NT2/D1 (cell line): ENCODE measurements around the gene PLK3.
A peak's percentile ranks its signal among the peaks of the same experiment; 100 is the strongest.
"Not testable (repeated sequence)": the region's sequence is repeated elsewhere in the genome, so short reads cannot be mapped to it uniquely, and the experiment has no call there.

Source experiments
- DNase-seq: peaks from one replicate; pipeline ENCODE4 v3.0.0-alpha.2; 2011; ENCODE audit warnings: low read depth, low spot score
- H3K27me3 ChIP-seq: 2 replicates; pipeline ENCODE4 v1.6.0; 2011; ENCODE audit warnings: mild to moderate bottlenecking; ENCODE audit not compliant: insufficient read length, insufficient read depth
- H3K36me3 ChIP-seq: 2 replicates; pipeline ENCODE4 v1.6.1; 2011; ENCODE audit warnings: mild to moderate bottlenecking, low read length, mixed read lengths; ENCODE audit not compliant: insufficient read depth, insufficient read length
- H3K4me1 ChIP-seq: 2 replicates; pipeline ENCODE4 v1.5.1; 2011; ENCODE audit not compliant: insufficient read depth, insufficient read length
- H3K4me3 ChIP-seq: 2 replicates; pipeline ENCODE4 v1.5.1; 2011; ENCODE audit warnings: low read depth; ENCODE audit not compliant: insufficient read length
- H3K9ac ChIP-seq: 2 replicates; pipeline ENCODE4 v1.6.0; 2011; ENCODE audit warnings: low read depth; ENCODE audit not compliant: insufficient read length
- H3K9me3 ChIP-seq: 2 replicates; pipeline ENCODE4 v1.5.1; 2011; ENCODE audit warnings: mild to moderate bottlenecking, low read length; ENCODE audit not compliant: insufficient read depth
- SUZ12 ChIP-seq: IDR thresholded peaks from 2 replicates; pipeline ENCODE4 v1.6.1; 2011; ENCODE audit not compliant: insufficient read length, insufficient read depth; ENCODE audit errors: extremely low read depth
- YY1 ChIP-seq: IDR thresholded peaks from 2 replicates; pipeline ENCODE4 v1.6.1; 2011; ENCODE audit not compliant: insufficient read length, insufficient read depth
- ZNF274 ChIP-seq: IDR thresholded peaks from 2 replicates; pipeline ENCODE4 v1.6.1; 2011; ENCODE audit warnings: mild to moderate bottlenecking, low read depth, low read length

PLK3 gene

DNA sequence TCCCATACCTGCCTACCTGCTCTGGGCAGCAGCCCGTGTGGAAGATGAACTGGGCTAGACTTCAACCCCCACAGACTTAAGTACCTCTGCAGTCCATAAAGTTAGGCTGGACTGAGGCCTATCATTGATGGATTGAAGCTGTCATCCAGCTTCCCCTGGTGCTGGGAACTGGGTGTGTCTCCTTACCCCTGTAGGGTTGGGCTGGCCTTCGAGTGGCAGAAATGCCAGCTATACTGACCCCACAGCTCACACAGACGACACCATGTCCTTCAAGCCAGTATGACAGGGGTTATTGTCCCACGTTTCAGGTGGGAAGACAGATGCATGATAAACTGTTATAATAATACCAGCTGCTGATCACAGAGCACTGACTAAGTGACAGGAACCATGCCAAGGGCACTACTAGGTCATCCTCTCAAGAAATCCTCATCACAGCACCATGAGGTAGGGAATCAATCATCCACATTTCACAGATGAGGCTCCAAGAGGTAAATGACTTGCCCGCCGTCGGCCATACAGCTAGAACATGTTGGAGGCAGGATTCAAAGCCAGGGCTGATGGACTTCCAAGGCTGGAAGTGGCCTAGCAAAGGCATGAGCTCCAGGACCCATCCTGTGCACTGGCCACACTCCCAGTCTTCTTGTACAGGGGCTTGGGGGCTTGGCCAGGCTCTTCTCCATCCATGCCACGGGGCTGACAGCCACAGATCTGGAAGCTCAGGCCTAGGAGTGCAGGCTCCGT, 11.9 kb upstream of the PLK3 start, which contains the start of gene BEST4:
Gene BEST4, minus strand, starts transcription at position 51 of the 741 bp plus-strand sequence. CDS start 465 bp downstream, outside the sequence.
- Histone ChIP-seq H3K27me3 (peaks cover 27% of the 10 kb centered on the region), H3K36me3 (no peaks in the 10 kb centered on the region), H3K9ac (no peak within 1 kb of the TSS), H3K4me3 (no peak within 1 kb of the TSS), H3K9me3 (no peaks in the 10 kb centered on the region), H3K4me1 (peaks cover 31% of the 10 kb centered on the region)
- no peak for TF ChIP-seq YY1
- TF ChIP-seq ZNF274 = no peak
- no peak for TF ChIP-seq SUZ12
- DNase-seq = no peak

DNA sequence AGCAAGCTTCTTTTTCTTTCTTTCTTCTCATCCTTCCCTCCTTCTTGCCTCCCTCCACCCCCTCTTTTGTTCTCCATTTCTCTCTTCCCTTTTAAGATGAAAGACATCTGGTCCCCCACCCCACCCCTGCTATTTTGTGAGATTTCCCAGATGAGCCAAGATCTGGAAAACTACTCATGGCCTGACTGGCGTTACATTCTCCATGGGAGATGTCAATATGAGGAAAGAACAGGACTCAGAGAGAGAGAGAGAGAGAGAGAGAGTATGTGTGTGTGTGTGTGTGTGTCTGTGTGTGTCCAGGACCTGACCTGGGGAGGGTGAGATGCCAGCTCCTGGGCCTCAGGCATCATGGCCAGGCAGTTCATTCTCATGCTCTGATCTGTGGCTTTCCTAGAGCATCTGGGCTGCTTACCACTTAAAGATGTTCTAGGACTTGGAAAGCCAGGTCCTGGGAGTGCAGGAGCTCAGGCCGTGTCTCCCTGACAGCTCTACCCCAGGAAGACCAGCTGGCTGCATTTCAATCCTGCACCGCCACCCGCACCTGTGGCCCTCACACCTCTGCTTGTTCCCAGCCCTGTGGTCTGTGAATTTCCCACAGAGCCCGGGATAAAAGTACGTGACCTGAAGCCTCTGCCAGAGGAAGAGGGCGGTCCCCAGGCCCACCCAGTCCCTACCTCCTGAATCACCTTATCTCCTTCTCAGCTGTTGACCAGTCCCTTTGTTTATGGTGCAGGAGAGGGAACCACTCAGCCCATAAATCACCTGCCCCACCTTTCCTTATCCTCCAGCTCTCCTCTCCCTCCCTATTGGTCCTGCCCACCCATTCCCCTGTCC, 9.0 kb upstream of the PLK3 start:
- Histone ChIP-seq H3K27me3 (peaks cover 7% of the 10 kb centered on the region), H3K9me3 (no peaks in the 10 kb centered on the region), H3K36me3 (no peaks in the 10 kb centered on the region), H3K9ac (no peak overlapping the region), H3K4me1 (peaks cover 22% of the 10 kb centered on the region), H3K4me3 (no peak overlapping the region)
- DNase-seq = no peak
- no peak for TF ChIP-seq SUZ12
- no peak for TF ChIP-seq ZNF274
- no peak for TF ChIP-seq YY1

DNA sequence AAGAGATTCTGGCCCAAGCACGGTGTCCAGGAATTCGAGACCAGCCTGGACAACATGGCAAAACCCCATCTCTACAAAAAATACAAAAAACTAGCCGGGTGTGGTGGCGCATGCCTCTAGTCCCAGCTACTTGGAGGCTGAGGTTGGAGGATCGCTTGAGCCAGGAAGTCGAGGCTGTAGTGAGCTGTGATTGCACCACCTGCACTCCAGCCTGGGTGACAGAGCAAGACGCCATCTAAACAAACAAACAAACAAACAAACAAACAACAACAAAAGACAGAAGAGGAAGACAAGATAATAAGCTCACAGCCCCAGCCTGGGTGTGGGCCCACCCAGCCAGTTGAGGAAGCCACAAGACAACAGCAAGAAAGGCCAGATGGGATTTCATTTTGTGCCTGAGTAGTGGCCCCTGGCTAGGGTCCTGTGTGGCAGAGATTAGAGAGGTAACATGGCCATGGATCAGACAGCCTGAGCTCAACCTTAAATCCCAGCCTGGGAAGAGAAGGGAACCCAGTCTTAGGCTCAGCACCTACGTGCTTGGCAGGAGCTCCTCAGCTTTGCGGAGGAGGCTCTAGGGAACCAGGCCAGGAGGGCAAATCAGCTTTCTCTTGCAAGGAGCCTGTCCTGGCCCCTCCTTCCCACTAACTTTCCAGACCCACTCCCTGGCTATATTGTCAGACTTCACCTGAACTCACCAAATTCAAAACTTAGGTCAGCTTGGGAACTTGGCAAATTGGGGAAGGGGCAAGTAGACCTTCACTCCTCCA, 7.3 kb upstream of the PLK3 start:
- H3K9me3 ChIP-seq = no peaks in the 10 kb centered on the region
- no peak overlapping the region for H3K4me3 ChIP-seq
- no peak for DNase-seq
- peaks cover 12% of the 10 kb centered on the region for H3K4me1 ChIP-seq
- TF ChIP-seq SUZ12 (no peak), ZNF274 (no peak), YY1 (no peak)
- H3K27me3 ChIP-seq = no peaks in the 10 kb centered on the region
- peak overlapping the region; percentile 27 for H3K9ac ChIP-seq
- no peaks in the 10 kb centered on the region for H3K36me3 ChIP-seq

DNA sequence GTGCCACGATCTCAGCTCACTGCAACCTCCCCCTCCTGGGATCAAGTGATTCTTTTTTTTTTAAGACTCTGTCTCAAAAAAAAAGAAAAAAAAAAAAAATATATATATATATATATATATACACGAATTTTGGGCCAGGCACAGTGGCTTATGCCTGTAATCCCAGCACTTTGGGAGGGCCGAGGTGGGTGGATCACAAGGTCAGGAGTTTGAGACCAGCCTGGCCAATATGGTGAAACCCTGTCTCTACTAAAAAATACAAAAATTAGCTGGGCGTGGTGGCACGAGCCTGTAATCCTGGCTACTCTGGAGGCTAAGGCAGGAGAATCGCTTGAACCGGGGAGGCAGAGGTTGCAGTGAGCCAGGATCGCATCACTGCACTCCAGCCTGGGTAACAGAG, 2.3 kb upstream of the PLK3 start:
- not testable (repeated sequence) for DNase-seq, H3K27me3 ChIP-seq, H3K9me3 ChIP-seq, H3K9ac ChIP-seq, H3K4me3 ChIP-seq
- Histone ChIP-seq H3K4me1 (peaks cover 20% of the 10 kb centered on the region), H3K36me3 (peaks cover 15% of the 10 kb centered on the region)

DNA sequence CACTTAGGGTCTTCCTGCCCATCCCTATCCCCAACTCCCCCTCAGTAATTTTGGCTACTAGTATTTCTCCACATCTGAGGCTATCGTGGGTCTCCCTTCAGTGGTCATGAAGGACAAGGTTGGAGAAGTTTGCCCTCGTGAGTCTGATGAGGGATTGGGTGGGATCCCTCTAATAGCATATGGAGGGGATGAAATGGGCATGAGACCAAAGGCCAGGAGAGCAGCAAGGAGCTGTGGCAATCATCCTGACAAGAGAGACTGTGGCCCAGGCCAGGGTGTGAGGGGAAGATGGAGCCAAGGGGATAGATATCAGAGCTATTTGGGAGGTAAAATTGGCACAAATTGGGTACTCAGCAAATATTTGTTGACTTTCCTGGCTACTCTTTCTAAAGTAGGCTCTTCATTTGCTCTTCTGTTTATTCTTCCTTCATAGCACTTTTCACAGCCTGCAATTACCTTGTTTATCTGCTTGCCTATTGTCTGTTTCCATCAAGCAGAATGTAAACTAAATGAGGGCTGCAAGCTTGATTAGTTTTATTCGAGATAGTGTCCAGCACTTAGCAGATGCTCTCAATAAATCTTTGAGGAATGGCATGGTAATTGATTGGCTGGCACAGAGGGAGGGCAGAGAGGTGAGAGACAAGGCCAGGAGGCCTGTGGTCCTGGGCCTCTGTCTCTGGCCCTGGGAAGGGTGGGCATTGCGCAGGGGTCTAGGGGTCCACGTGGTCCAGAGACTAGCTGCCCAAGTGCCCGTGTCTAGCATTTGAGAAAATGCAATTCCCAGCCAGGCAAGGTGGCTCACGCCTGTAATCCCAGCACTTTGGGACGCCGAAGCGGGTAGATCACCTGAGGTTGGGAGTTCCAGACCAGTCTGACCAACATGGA, 1.5 kb upstream of the PLK3 start:
- no peak overlapping the region for H3K4me3 ChIP-seq
- DNase-seq = no peak
- peaks cover 6% of the 10 kb centered on the region for H3K27me3 ChIP-seq
- TF ChIP-seq YY1 (no peak), SUZ12 (no peak), ZNF274 (no peak)
- H3K9me3 ChIP-seq = no peaks in the 10 kb centered on the region
- peak overlapping the region; percentile 65 for H3K9ac ChIP-seq
- H3K36me3 ChIP-seq = peaks cover 24% of the 10 kb centered on the region
- peaks cover 19% of the 10 kb centered on the region for H3K4me1 ChIP-seq

DNA sequence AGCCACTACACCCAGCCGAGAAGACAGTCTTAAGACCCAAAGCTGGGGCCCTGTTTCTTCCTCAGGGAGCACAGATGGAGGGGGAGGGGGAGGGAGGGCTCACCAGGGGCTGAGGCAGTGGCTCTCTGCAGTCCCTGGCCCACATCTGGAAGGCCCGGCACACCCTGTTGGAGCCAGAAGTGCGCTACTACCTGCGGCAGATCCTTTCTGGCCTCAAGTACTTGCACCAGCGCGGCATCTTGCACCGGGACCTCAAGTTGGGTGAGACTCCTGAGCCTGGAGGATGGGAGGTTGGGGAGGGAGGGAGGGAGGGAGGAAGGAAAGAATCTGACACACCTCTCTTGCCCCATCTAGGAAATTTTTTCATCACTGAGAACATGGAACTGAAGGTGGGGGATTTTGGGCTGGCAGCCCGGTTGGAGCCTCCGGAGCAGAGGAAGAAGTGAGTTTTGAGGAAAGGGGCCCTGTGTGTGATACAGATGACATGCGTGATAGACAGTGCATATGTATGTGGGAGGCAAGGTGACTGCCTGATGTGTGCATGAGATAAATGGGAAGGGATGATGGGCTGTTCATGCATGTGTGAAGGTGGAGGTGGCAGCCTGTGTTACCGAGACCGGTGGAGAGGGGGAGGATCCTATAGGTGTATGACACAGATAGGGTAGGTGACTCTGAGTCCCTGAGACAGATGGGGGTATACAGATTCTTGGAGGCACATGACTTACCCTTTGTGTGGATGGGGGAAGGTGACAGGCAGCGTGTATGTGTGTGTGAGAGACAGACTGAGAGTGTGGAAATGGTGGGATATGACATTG, 1.5 kb downstream of the PLK3 start:
- peak overlapping the region; percentile 26 for H3K9ac ChIP-seq
- peak overlapping the region; percentile 1 for H3K4me3 ChIP-seq
- H3K4me1 ChIP-seq = peaks cover 31% of the 10 kb centered on the region
- H3K9me3 ChIP-seq = no peaks in the 10 kb centered on the region
- no peak for DNase-seq
- H3K27me3 ChIP-seq = peaks cover 6% of the 10 kb centered on the region
- H3K36me3 ChIP-seq = peaks cover 51% of the 10 kb centered on the region
- TF ChIP-seq SUZ12 = no peak
- no peak for TF ChIP-seq YY1
- no peak for TF ChIP-seq ZNF274
